ENCODE results near the gene KHNYN.

DNA sequence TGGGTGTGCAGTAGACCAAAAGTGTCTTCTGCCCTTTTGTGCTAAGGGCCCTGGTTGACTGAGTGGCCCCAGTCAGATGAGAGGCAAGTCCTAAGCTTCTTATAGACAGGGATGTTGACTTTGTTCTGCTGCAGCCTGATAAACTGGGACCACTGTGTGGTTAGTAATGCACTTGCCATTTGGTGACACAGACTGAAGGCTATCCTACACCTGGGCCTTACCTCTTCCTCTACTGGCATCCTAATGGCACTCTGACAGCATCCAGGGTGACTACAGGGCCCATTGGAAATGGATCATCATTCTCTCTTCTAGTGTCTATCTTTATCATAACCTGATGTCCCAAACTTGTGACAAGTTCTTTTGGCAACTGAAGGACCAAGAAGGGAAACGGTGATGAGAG is 9.5 kb downstream of the KHNYN start:
- TF ChIP-seq ZNF621 (tag by site-specific recombination; IDR thresholded peaks at IDR 0.05) (no peak), CTCF (tag by site-specific recombination; IDR thresholded peaks at IDR 0.05) (no peak), OVOL3 (tag by site-specific recombination; IDR thresholded peaks at IDR 0.05) (no peak), ZNF223 (tag by site-specific recombination; IDR thresholded peaks at IDR 0.05) (no peak), ZBTB48 (tag by site-specific recombination; IDR thresholded peaks at IDR 0.05) (no peak), ZNF280C (tag by site-specific recombination; IDR thresholded peaks at IDR 0.05) (no peak), ZNF555 (tag by site-specific recombination; conservative IDR thresholded peaks at IDR 0.05) (no peak), PRDM6 (tag by site-specific recombination; IDR thresholded peaks at IDR 0.05) (no peak), ZNF23 (tag by site-specific recombination; IDR thresholded peaks at IDR 0.05; ENCODE audit: borderline replicate concordance) (no peak)
- TF ChIP-seq, protein P1, sequence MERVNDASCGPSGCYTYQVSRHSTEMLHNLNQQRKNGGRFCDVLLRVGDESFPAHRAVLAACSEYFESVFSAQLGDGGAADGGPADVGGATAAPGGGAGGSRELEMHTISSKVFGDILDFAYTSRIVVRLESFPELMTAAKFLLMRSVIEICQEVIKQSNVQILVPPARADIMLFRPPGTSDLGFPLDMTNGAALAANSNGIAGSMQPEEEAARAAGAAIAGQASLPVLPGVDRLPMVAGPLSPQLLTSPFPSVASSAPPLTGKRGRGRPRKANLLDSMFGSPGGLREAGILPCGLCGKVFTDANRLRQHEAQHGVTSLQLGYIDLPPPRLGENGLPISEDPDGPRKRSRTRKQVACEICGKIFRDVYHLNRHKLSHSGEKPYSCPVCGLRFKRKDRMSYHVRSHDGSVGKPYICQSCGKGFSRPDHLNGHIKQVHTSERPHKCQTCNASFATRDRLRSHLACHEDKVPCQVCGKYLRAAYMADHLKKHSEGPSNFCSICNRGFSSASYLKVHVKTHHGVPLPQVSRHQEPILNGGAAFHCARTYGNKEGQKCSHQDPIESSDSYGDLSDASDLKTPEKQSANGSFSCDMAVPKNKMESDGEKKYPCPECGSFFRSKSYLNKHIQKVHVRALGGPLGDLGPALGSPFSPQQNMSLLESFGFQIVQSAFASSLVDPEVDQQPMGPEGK (tag by site-specific recombination; IDR thresholded peaks at IDR 0.05) = no peak

Measured in HEK293 (cell line).